B cell (primary cell): ENCODE results near the gene SRPRB.

Experiments
- EZH2 ChIP-seq: IDR thresholded peaks from 2 replicates; pipeline ENCODE4 v1.6.1; 2012; ENCODE audit warnings: borderline replicate concordance, low read depth, mild to moderate bottlenecking, moderate library complexity, low read length; ENCODE audit not compliant: insufficient read depth, poor library complexity, severe bottlenecking
- TF ChIP-seq, protein P1 (sequence below): fragments of 200-600 bp; IDR thresholded peaks from one replicate; pipeline ENCODE4 v1.8.0; 2022; ENCODE audit warnings: antibody characterized with exemption, mild to moderate bottlenecking

DNA sequence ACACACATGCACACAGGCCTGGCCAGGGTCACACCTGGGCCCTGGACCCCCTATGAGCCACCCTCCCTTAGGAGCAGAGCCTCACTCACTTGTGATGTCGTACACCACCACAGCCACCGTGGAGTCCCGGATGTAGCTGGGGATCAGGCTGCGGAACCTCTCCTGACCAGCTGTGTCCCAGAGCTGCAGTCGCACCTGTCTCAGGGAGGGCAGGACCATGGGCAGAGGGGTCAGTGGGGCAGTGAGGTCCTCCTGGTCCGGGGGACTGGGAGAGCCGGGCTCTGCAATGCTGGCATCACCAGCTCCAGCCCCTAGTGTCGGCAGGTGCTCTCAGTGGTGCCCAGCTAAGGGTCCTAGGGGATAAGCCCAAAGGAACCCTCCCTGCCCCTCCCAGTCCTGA lies 35.6 kb downstream of the SRPRB start:
- TF ChIP-seq, protein P1, sequence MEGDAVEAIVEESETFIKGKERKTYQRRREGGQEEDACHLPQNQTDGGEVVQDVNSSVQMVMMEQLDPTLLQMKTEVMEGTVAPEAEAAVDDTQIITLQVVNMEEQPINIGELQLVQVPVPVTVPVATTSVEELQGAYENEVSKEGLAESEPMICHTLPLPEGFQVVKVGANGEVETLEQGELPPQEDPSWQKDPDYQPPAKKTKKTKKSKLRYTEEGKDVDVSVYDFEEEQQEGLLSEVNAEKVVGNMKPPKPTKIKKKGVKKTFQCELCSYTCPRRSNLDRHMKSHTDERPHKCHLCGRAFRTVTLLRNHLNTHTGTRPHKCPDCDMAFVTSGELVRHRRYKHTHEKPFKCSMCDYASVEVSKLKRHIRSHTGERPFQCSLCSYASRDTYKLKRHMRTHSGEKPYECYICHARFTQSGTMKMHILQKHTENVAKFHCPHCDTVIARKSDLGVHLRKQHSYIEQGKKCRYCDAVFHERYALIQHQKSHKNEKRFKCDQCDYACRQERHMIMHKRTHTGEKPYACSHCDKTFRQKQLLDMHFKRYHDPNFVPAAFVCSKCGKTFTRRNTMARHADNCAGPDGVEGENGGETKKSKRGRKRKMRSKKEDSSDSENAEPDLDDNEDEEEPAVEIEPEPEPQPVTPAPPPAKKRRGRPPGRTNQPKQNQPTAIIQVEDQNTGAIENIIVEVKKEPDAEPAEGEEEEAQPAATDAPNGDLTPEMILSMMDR = no peak
- no peak for TF ChIP-seq EZH2
